A549 (cell line): ENCODE results near the gene ZRANB3. TPM values are rescaled to one million over a fixed set of nuclear protein-coding genes. Genes with fewer than 3 reads are reported as not detected.

ENCODE experiments used
- ATAC-seq, 2 experiments: fragments of 200-7000 bp in 1 of 2; fragments of >200 bp in 1 of 2; cut with Nextera tagmentation in 1 of 2; cut with Tn5 transposase in 1 of 2; 3 replicates each; pipeline versions ENCODE4 v1.8.0 to v1.9.1; 2018 to 2020; ENCODE audit warnings: mild to moderate bottlenecking in 1 of 2, moderate library complexity in 1 of 2
- CTCF ChIA-PET: fragments of 300-600 bp; sonication (Branson Sonifier 250); formaldehyde crosslinking; extraction: SDS; loops from one replicate; lab custom pipeline; 2021; ENCODE audit warnings: antibody characterized with exemption, inconsistent platforms; lab: Yijun Ruan, JAX
- POLR2A ChIA-PET: fragments of 350-600 bp; formaldehyde crosslinking; extraction: SDS; loops from one replicate; lab custom pipeline; 2021; ENCODE audit warnings: antibody characterized with exemption, inconsistent platforms; lab: Yijun Ruan, JAX
- DNase-seq, 2 experiments: peaks; one replicate each; pipeline versions ENCODE4 v3.0.0 to v3.0.0-alpha.2; 2011 to 2016; ENCODE audit warnings: low read depth in 1 of 2, low spot score in 1 of 2
- FAIRE-seq: peaks from 2 replicates; lab custom pipeline; 2011; peaks lifted over from hg19 to GRCh38; lab: Jason Lieb, UNC
- H3K27ac ChIP-seq, 2 experiments: fragments of >200 bp; sonication (Bioruptor Twin); formaldehyde crosslinking; 3 replicates each; pipeline ENCODE4 v1.5.1; 2016 to 2017
- H3K4me1 ChIP-seq: fragments of >200 bp; sonication (Bioruptor Twin); formaldehyde crosslinking; 3 replicates; pipeline ENCODE4 v1.6.1; 2016
- H3K4me2 ChIP-seq: fragments of >200 bp; sonication (Bioruptor Twin); formaldehyde crosslinking; 3 replicates; pipeline ENCODE4 v1.6.1; 2016
- H3K4me3 ChIP-seq: fragments of >200 bp; sonication (Bioruptor Twin); formaldehyde crosslinking; 3 replicates; pipeline ENCODE4 v1.5.1; 2016
- H3K9me3 ChIP-seq: fragments of >200 bp; sonication (Bioruptor Twin); formaldehyde crosslinking; 3 replicates; pipeline ENCODE4 v1.6.1; 2016
- ATOH8 ChIP-seq: fragments of 250-450 bp; sonication (Bioruptor Pico); IDR thresholded peaks from 2 replicates; pipeline ENCODE4 v1.5.0; 2020; ENCODE audit warnings: low read depth, mild to moderate bottlenecking, moderate library complexity
- CBX2 ChIP-seq: fragments of 200-600 bp; sonication (generic); IDR thresholded peaks from 2 replicates; pipeline ENCODE4 v1.6.1; 2016; ENCODE audit warnings: low read depth, mild to moderate bottlenecking, borderline replicate concordance
- CBX8 ChIP-seq: fragments of 200-600 bp; sonication (generic); IDR thresholded peaks from 2 replicates; pipeline ENCODE4 v1.6.1; 2016
- CEBPB ChIP-seq, 2 experiments: fragments of >200 bp in 1 of 2; sonication (Bioruptor Twin) in 1 of 2; formaldehyde crosslinking in 1 of 2; IDR thresholded peaks; 2 replicates each; pipeline ENCODE4 v1.6.1; 2012 to 2016
- CHD2 ChIP-seq: fragments of 150-350 bp; IDR thresholded peaks from 2 replicates; pipeline ENCODE4 v1.6.1; 2014; ENCODE audit warnings: low read length; ENCODE audit not compliant: partially characterized antibody
- ELK1 ChIP-seq: fragments of 150-350 bp; IDR thresholded peaks from 2 replicates; pipeline ENCODE4 v1.6.1; 2014; ENCODE audit warnings: low read depth, mild to moderate bottlenecking, low read length
- FOSL2 ChIP-seq, 2 experiments: fragments of 450-650 bp in 1 of 2; fragments of >200 bp in 1 of 2; sonication (Bioruptor Twin) in 1 of 2; formaldehyde crosslinking; IDR thresholded peaks; 2 replicates each; pipeline versions ENCODE4 v1.5.0 to v1.6.1; 2016 to 2020; ENCODE audit warnings: mild to moderate bottlenecking in 1 of 2, moderate library complexity in 1 of 2
- FOXS1 ChIP-seq: fragments of 250-450 bp; sonication (Bioruptor Pico); IDR thresholded peaks from 2 replicates; pipeline ENCODE4 v1.5.0; 2020; ENCODE audit warnings: mild to moderate bottlenecking, moderate library complexity
- HDAC2 ChIP-seq: fragments of 200-600 bp; sonication (generic); IDR thresholded peaks from 2 replicates; pipeline ENCODE4 v1.6.1; 2016
- HOXA7 ChIP-seq: fragments of 250-450 bp; sonication (Bioruptor Pico); IDR thresholded peaks from 2 replicates; pipeline ENCODE4 v1.5.0; 2020; ENCODE audit warnings: mild to moderate bottlenecking, moderate library complexity
- HOXB13 ChIP-seq: fragments of 250-450 bp; sonication (Bioruptor Pico); IDR thresholded peaks from 2 replicates; pipeline ENCODE4 v1.5.0; 2020; ENCODE audit warnings: low read depth, mild to moderate bottlenecking, moderate library complexity
- JUN ChIP-seq, 2 experiments: fragments of >200 bp; sonication (Bioruptor Twin); formaldehyde crosslinking; IDR thresholded peaks; 2 replicates in 1 of 2; 3 replicates in 1 of 2; pipeline ENCODE4 v1.6.1; 2016 to 2017
- KDM5A ChIP-seq: fragments of 200-600 bp; sonication (generic); IDR thresholded peaks from 2 replicates; pipeline ENCODE4 v1.6.1; 2016; ENCODE audit warnings: antibody characterized with exemption, mild to moderate bottlenecking
- MAFK ChIP-seq: fragments of 450-650 bp; IDR thresholded peaks from 2 replicates; pipeline ENCODE4 v1.6.1; 2014; ENCODE audit not compliant: partially characterized antibody
- MAZ ChIP-seq: fragments of 150-350 bp; IDR thresholded peaks from 2 replicates; pipeline ENCODE4 v1.6.1; 2014; ENCODE audit warnings: antibody characterized with exemption, low read depth, low read length, borderline replicate concordance
- NFE2L2 ChIP-seq: fragments of 150-350 bp; conservative IDR thresholded peaks from 2 replicates; pipeline ENCODE4 v1.6.1; 2014; ENCODE audit warnings: low read length
- PBX3 ChIP-seq: IDR thresholded peaks from 2 replicates; pipeline ENCODE4 v1.6.1; 2012
- POLR2AphosphoS2 ChIP-seq: conservative IDR thresholded peaks from 2 replicates; pipeline ENCODE4 v1.6.1; 2012; ENCODE audit warnings: low read length, improper control_type of control experiment, inconsistent platforms
- RARB ChIP-seq: fragments of 250-450 bp; sonication (Bioruptor Pico); IDR thresholded peaks from 2 replicates; pipeline ENCODE4 v1.8.0; 2021; ENCODE audit warnings: mild to moderate bottlenecking, moderate library complexity
- SMC3 ChIP-seq: fragments of >200 bp; sonication (Bioruptor Twin); formaldehyde crosslinking; IDR thresholded peaks from 3 replicates; pipeline ENCODE4 v1.6.1; 2018; ENCODE audit warnings: inconsistent platforms
- USF2 ChIP-seq: fragments of 450-650 bp; IDR thresholded peaks from 2 replicates; pipeline ENCODE4 v1.6.1; 2014; ENCODE audit warnings: antibody characterized with exemption
- ZC3H11A ChIP-seq: fragments of 450-650 bp; IDR thresholded peaks from 2 replicates; pipeline ENCODE4 v1.6.1; 2014; ENCODE audit warnings: antibody characterized with exemption, mild to moderate bottlenecking
- ZFP36 ChIP-seq: fragments of 450-650 bp; IDR thresholded peaks from 2 replicates; pipeline ENCODE4 v1.6.1; 2014; ENCODE audit warnings: borderline replicate concordance; ENCODE audit not compliant: partially characterized antibody
- ZSCAN20 ChIP-seq: fragments of 250-450 bp; sonication (Bioruptor Pico); IDR thresholded peaks from 2 replicates; pipeline ENCODE4 v1.8.0; 2022; ENCODE audit warnings: mild to moderate bottlenecking, moderate library complexity
- WGBS: methylation state at CpG from one replicate; pipeline ENCODE4 v1.1.6; 2017; ENCODE audit errors: missing lambda C conversion rate; 5-methylcytosine and 5-hydroxymethylcytosine counted together
- polyA plus RNA-seq, 4 experiments: library from polyadenylated mRNA; depleted of rRNA in 3 of 4; stranded (reverse); fragments of >200 nt; fragmentation: RNase III in 1 of 4; extraction: RNeasy Plus Mini Kit Qiagen cat#74134 plus additional on column Dnase treatment in 1 of 4; gene quantifications; 2 replicates in 3 of 4; 3 replicates in 1 of 4; pipeline ENCODE4 v1.2.3, GENCODE V29; 2011 to 2017
- TF ChIP-seq, protein P1 (sequence below): fragments of >200 bp; sonication (Bioruptor Twin); formaldehyde crosslinking; IDR thresholded peaks from 3 replicates; pipeline ENCODE4 v1.5.1; 2016
- TF ChIP-seq, protein P2 (sequence below): IDR thresholded peaks from 2 replicates; pipeline ENCODE4 v1.6.1; 2012; ENCODE audit warnings: low read depth, borderline replicate concordance

ZRANB3 gene
- polyA plus RNA-seq, 2 of the 4 experiments (the other 2 are of a cell fraction): 6.2 to 12.4 TPM

GRCh38 chr2:135528006-135528405 is 3.0 kb downstream of the ZRANB3 start:
- Histone ChIP-seq H3K4me2 (no peak overlapping the region), H3K27ac (no peak overlapping the region), H3K9me3 (no peaks in the 10 kb centered on the region), H3K4me1 (peaks cover 14% of the 10 kb centered on the region; the same call in 2 of the 3 replicates), H3K4me3 (no peak overlapping the region)
- ChIA-PET CTCF (interaction anchor here (0.7 kb wide), 1 partner anchor 24 kb away, joined by 3 read pairs; no protein-coding TSS in a partner anchor), POLR2A (no interaction called here)
- WGBS: 92% methylated on average over 3 of the region's 3 CpGs
- FAIRE-seq (no peak), DNase-seq (no peak), ATAC-seq (no peak)
- TF ChIP-seq HOXA7 (CRISPR knock-in tag): no peak
- TF ChIP-seq, protein P1, sequence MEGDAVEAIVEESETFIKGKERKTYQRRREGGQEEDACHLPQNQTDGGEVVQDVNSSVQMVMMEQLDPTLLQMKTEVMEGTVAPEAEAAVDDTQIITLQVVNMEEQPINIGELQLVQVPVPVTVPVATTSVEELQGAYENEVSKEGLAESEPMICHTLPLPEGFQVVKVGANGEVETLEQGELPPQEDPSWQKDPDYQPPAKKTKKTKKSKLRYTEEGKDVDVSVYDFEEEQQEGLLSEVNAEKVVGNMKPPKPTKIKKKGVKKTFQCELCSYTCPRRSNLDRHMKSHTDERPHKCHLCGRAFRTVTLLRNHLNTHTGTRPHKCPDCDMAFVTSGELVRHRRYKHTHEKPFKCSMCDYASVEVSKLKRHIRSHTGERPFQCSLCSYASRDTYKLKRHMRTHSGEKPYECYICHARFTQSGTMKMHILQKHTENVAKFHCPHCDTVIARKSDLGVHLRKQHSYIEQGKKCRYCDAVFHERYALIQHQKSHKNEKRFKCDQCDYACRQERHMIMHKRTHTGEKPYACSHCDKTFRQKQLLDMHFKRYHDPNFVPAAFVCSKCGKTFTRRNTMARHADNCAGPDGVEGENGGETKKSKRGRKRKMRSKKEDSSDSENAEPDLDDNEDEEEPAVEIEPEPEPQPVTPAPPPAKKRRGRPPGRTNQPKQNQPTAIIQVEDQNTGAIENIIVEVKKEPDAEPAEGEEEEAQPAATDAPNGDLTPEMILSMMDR: no peak
- TF ChIP-seq SMC3: no peak
- no peak for TF ChIP-seq ZSCAN20 (CRISPR knock-in tag)
- TF ChIP-seq, protein P2, sequence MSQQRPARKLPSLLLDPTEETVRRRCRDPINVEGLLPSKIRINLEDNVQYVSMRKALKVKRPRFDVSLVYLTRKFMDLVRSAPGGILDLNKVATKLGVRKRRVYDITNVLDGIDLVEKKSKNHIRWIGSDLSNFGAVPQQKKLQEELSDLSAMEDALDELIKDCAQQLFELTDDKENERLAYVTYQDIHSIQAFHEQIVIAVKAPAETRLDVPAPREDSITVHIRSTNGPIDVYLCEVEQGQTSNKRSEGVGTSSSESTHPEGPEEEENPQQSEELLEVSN: no peak
- no peak for TF ChIP-seq ATOH8 (CRISPR knock-in tag)
- TF ChIP-seq CHD2: no peak
- no peak for TF ChIP-seq RARB
- no peak for TF ChIP-seq JUN (IDR thresholded peaks at IDR 0.05)
- no peak for TF ChIP-seq ZFP36
- no peak for TF ChIP-seq KDM5A

- no peak overlapping the region for H3K4me2 ChIP-seq
- H3K4me3 ChIP-seq: no peak overlapping the region
- H3K4me1 ChIP-seq: peaks cover 10% of the 10 kb centered on the region; the same call in 1 of the 3 replicates
- CTCF ChIA-PET: no interaction called here
- H3K9me3 ChIP-seq: peaks cover under 1% of the 10 kb centered on the region; the same call in 1 of the 3 replicates
- WGBS: 89% methylated on average over 1 of the region's 1 CpG
- ATAC-seq: no peak
- POLR2A ChIA-PET: no interaction called here
- no peak overlapping the region for H3K27ac ChIP-seq
- FAIRE-seq: no peak
- no peak for DNase-seq
- TF ChIP-seq ZC3H11A (no peak), PBX3 (no peak), POLR2AphosphoS2 (no peak), CEBPB (IDR thresholded peaks at IDR 0.05) (no peak), ELK1 (no peak), HDAC2 (no peak), NFE2L2 (no peak), MAZ (no peak), CHD2 (no peak), CBX8 (no peak), RARB (no peak), HOXB13 (CRISPR knock-in tag) (no peak), FOSL2 (IDR thresholded peaks at IDR 0.05) (no peak), FOSL2 (CRISPR knock-in tag; IDR thresholded peaks at IDR 0.05) (no peak), MAFK (no peak), USF2 (no peak), CBX2 (no peak), FOXS1 (no peak)
- TF ChIP-seq, protein P1: no peak
Observed at GRCh38 chr2:135525786-135526185, 5.2 kb downstream of the ZRANB3 start.
